SU-DHL-6 (cell line): ENCODE results near the gene ACTR6.

Experiments
- H2AFZ ChIP-seq: fragments of 200-600 bp; sonication (generic); 2 replicates; pipeline ENCODE4 v1.6.1; 2014; ENCODE audit warnings: low read depth, mild to moderate bottlenecking, moderate library complexity, mixed read lengths, antibody characterized with exemption, low read length; ENCODE audit not compliant: severe bottlenecking
- H3F3A ChIP-seq: fragments of 200-600 bp; shearing (Covaris generic); 2 replicates; pipeline ENCODE4 v1.6.0; 2016; ENCODE audit warnings: antibody characterized with exemption, mild to moderate bottlenecking; ENCODE audit not compliant: insufficient read depth
- H3K27ac ChIP-seq: fragments of 200-600 bp; sonication (generic); 2 replicates; pipeline ENCODE4 v1.5.1; 2016; ENCODE audit warnings: low read depth, mild to moderate bottlenecking, low read length, moderate library complexity, mixed read lengths
- H3K27me3 ChIP-seq: fragments of 200-600 bp; sonication (generic), shearing (Covaris generic); 2 replicates; pipeline ENCODE4 v1.6.0; 2014; ENCODE audit warnings: mild to moderate bottlenecking, low read length
- H3K36me3 ChIP-seq: fragments of 200-600 bp; sonication (generic); 2 replicates; pipeline ENCODE4 v1.6.1; 2014; ENCODE audit warnings: mild to moderate bottlenecking, low read length, mixed read lengths
- H3K4me2 ChIP-seq: fragments of 300-600, 200-600 bp; shearing (Covaris generic), sonication (generic); 2 replicates; pipeline ENCODE4 v1.6.0; 2014; ENCODE audit warnings: low read length, low read depth, mild to moderate bottlenecking; ENCODE audit not compliant: poor library complexity, severe bottlenecking
- H3K4me3 ChIP-seq: fragments of 200-600 bp; sonication (generic); 2 replicates; pipeline ENCODE4 v1.5.1; 2014; ENCODE audit warnings: antibody characterized with exemption, low read length, mild to moderate bottlenecking, mixed read lengths; ENCODE audit not compliant: insufficient read depth, poor library complexity, severe bottlenecking
- H3K79me2 ChIP-seq: fragments of 200-600 bp; sonication (generic); 2 replicates; pipeline ENCODE4 v1.6.1; 2014; ENCODE audit warnings: mild to moderate bottlenecking, low read length, moderate library complexity; ENCODE audit not compliant: insufficient read depth
- H3K9ac ChIP-seq: fragments of 200-600 bp; sonication (generic); 2 replicates; pipeline ENCODE4 v1.7.0; 2014; ENCODE audit warnings: mild to moderate bottlenecking, low read length
- H3K9me2 ChIP-seq: fragments of 200-600 bp; sonication (generic); replicated peaks from 2 replicates; pipeline ENCODE4 v1.6.1; 2014; ENCODE audit warnings: low read length; ENCODE audit not compliant: insufficient read depth
- H3K9me3 ChIP-seq: fragments of 200-600 bp; sonication (generic); 2 replicates; pipeline ENCODE4 v1.6.1; 2014; ENCODE audit warnings: low read length, mixed read lengths; ENCODE audit not compliant: insufficient read depth
- H4K20me1 ChIP-seq: fragments of 200-600 bp; sonication (generic); 2 replicates; pipeline ENCODE4 v1.6.1; 2014; ENCODE audit warnings: low read depth, mild to moderate bottlenecking, antibody characterized with exemption, low read length, moderate library complexity, mixed read lengths
- CTCF ChIP-seq: fragments of 200-600 bp; sonication (generic); IDR thresholded peaks from one replicate; pipeline ENCODE4 v1.5.1; 2017; ENCODE audit warnings: antibody characterized with exemption, mild to moderate bottlenecking, low read length, moderate library complexity; ENCODE audit not compliant: insufficient read depth, poor library complexity, severe bottlenecking
- EZH2phosphoT487 ChIP-seq: fragments of 200-600 bp; sonication (generic), shearing (Covaris generic); conservative IDR thresholded peaks from 2 replicates; pipeline ENCODE4 v1.6.1; 2018; ENCODE audit warnings: mild to moderate bottlenecking, antibody characterized with exemption, low read length, moderate library complexity, mixed read lengths

ACTR6 gene

GRCh38 chr12:100179252-100179651, 21.4 kb upstream of the ACTR6 start:
- no peaks in the 10 kb centered on the region for H3F3A ChIP-seq
- no peak overlapping the region for H2AFZ ChIP-seq
- H3K4me3 ChIP-seq = no peak overlapping the region
- H3K9ac ChIP-seq = no peak overlapping the region
- peaks cover 22% of the 10 kb centered on the region for H3K36me3 ChIP-seq
- no peak overlapping the region for H3K4me2 ChIP-seq
- H3K9me3 ChIP-seq = no peaks in the 10 kb centered on the region
- H3K27me3 ChIP-seq = no peaks in the 10 kb centered on the region
- no peaks in the 10 kb centered on the region for H3K9me2 ChIP-seq
- H3K27ac ChIP-seq = no peak overlapping the region
- H3K79me2 ChIP-seq = peaks cover 6% of the 10 kb centered on the region; the same call in 1 of the 2 replicates
- H4K20me1 ChIP-seq = no peaks in the 10 kb centered on the region
- TF ChIP-seq CTCF (no peak), EZH2phosphoT487 (no peak)

- no peak overlapping the region for H3K4me2 ChIP-seq
- peaks cover 8% of the 10 kb centered on the region for H3K36me3 ChIP-seq
- H3F3A ChIP-seq = no peaks in the 10 kb centered on the region
- H3K9me2 ChIP-seq = no peaks in the 10 kb centered on the region
- peaks cover 14% of the 10 kb centered on the region for H3K79me2 ChIP-seq
- no peaks in the 10 kb centered on the region for H3K27me3 ChIP-seq
- H3K27ac ChIP-seq = no peak overlapping the region
- H4K20me1 ChIP-seq = no peaks in the 10 kb centered on the region; the same call in 1 of the 2 replicates
- TF ChIP-seq EZH2phosphoT487 = no peak
- no peak for TF ChIP-seq CTCF
- no peak overlapping the region for H3K9ac ChIP-seq
- H3K4me3 ChIP-seq = no peak overlapping the region
- no peak overlapping the region for H2AFZ ChIP-seq
- H3K9me3 ChIP-seq = no peaks in the 10 kb centered on the region
Observed at GRCh38 chr12:100184549-100185145, 16.0 kb upstream of the ACTR6 start.

- Histone ChIP-seq H3K27ac (no peak overlapping the region), H3K79me2 (peaks cover 14% of the 10 kb centered on the region), H3K9me2 (no peaks in the 10 kb centered on the region), H3F3A (no peaks in the 10 kb centered on the region), H3K4me2 (no peak overlapping the region), H2AFZ (no peak overlapping the region), H3K9me3 (no peaks in the 10 kb centered on the region), H3K4me3 (no peak overlapping the region), H3K9ac (no peak overlapping the region), H3K36me3 (peaks cover 7% of the 10 kb centered on the region; the same call in 1 of the 2 replicates), H3K27me3 (no peaks in the 10 kb centered on the region), H4K20me1 (no peaks in the 10 kb centered on the region; the same call in 1 of the 2 replicates)
- no peak for TF ChIP-seq CTCF
- no peak for TF ChIP-seq EZH2phosphoT487
Observed at GRCh38 chr12:100185361-100185894, 15.2 kb upstream of the ACTR6 start.
